GM19043 (cell line): ENCODE measurements around the gene FAM3A.
"Not testable (repeated sequence)": the region's sequence is repeated elsewhere in the genome, so short reads cannot be mapped to it uniquely, and the experiment has no call there.

Experiments
- ATAC-seq: cut with Tn5 transposase; IDR thresholded peaks from one replicate; pipeline ENCODE4 v1.9.1; 2021; ENCODE audit warnings: low read depth; ENCODE audit not compliant: unreplicated experiment

FAM3A gene

DNA sequence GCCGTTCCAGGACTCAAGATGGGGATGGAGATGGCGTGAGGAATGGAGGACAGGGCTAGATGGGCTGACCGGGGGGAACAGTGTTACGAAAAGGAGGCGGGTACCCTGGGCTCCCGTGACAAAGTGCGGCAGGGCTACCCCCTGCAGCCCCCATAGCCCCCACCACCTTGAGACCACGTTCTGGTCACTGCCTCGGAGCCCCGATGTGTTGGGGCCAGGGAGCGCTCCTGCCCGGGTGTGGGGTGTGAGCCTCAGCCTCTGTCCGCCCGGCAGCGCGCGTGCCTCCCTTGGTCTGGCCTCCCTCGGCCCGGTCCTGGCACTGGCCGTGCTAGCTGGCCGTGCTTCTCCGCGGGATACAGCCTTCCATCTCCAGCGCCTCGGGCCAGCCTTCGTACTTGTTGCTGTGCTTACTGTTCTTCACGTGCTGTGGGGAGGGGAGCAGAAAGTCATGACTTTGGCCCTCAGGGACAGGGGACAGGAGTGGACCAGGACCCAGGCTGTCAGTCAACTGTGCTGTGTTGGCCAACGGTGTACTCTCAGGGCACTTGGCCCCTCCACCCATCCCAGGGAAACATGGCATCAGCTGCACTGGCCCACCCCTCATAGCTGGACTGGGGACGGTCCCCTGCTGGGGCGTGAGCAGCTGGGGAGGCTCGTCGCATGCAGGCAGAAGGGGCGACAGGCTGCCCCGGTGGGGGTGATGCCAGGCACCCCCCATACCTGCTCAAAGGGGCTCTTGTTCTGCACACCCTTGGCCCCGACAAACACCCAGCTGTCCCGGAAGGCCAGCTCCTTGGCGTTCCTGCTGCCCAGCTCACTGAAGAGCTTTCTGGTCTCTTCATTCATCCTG, 9.3 kb downstream of the FAM3A start:
- ATAC-seq: no peak

GRCh38 chrX:154505734-154506133, 10.3 kb downstream of the FAM3A start:
- ATAC-seq: no peak

- ATAC-seq: no peak
Measured at GRCh38 chrX:154502989-154503388, 13.0 kb downstream of the FAM3A start.

GRCh38 chrX:154502098-154502497, 13.9 kb downstream of the FAM3A start:
- no peak for ATAC-seq

GRCh38 chrX:154501423-154501822, 14.6 kb downstream of the FAM3A start:
- not testable (repeated sequence) for ATAC-seq

DNA sequence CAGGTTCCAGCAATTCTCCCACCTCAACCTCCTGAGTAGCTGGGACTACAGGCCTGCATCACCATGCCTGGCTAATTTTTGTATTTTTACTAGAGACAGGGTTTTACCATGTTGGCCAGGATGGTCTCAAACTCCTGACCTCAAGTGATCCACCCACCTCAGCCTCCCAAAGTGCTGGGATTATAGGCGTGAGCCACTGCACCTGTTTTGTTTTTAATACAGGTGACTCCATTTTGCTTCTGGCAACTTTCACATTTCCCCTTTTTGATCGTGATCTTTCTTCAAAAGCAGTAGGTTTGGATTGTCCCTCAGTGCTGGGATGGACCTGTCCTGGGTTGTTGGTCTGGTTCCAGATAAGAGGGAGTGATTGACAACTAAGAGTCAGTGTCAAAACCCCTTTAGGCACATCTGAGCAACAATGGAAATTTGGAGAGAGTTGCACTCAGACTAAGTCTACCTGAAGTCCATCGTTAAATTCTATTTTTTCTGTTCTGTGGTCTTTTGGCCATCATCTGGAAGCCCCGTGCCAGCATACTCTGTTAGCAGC, 19.4 kb downstream of the FAM3A start:
- not testable (repeated sequence) for ATAC-seq

- no peak for ATAC-seq
Measured at GRCh38 chrX:154495472-154495922, 20.5 kb downstream of the FAM3A start.

- ATAC-seq: no peak
Measured at GRCh38 chrX:154494715-154495114, 21.3 kb downstream of the FAM3A start.

DNA sequence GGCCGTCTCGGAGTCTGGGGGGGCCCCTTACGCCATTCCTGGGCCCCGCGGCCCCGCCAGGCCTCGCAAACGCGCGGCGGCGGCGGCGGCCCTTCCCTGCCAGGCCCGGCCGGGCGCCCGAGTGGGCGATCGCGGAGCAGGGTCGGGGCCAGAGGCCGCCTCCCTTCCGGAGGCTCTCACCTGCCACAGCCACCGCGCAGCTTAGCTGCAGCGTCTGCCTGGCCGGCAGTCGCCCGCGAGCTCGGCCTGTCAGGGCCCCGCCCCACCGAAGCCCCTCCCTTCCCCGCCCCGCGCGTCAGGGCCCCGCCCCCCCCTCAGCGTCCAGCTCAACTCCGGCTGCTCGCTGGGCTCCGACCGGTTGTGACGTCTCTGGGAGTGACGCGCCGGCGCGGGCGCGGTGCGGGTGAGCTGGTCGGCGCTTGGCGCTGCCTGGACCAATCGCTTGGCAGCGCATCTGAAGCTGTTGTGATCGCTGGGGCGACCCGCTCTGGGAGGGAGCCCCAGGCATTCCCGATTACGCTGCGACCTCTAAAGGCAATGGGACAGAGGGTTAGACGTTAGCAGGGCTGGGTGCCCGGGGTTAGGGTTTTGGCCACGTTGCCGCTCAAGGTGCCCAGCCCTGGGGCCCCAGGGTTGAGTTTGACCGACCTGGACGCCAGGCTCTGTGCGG, 25.5 kb downstream of the FAM3A start, which contains the start of gene SLC10A3:
Gene SLC10A3, minus strand, starts transcription at position 216 of the 670 bp plus-strand sequence. CDS start 1,689 bp downstream, outside the sequence.
- peak; percentile 77 for ATAC-seq

DNA sequence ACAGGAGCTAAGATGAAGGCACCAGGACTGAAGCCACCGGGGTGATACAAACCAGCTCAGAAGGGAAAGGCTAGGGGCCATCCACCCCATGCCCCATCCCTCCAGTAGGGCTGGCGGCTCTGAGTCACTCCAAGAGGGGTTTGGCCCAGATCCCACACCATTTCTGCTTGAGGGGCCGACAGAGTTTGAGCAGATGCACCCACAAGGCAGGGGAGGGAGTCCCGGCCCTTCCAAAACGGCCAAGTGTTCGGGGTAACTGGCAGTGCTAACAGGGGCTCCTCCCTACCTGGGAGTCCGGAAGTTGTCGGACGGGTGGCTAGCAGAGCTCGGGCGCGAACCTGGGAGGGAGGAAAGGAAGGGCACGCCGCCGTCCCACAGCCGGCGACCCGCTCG, 26.0 kb downstream of the FAM3A start:
- ATAC-seq: peak; percentile 19

DNA sequence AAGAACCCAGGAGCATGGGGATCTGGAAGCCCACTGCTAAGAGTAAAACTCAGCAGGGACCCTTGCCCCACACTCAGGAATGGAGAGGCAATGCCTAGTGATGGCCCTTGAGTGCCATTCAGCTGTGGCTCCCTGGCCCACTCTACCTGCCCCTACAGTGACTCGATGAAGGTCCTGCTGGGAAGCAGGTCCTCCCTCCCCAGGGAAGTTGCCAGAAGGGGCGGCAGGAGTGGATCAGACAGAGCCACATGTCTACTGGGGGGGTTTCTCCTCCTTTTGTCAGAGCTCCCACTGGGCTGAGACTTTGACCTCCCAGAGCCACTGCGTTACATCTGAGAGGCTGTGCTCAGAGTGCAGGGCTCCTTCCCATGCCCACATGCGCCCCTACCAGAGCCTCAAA, 26.9 kb downstream of the FAM3A start:
- no peak for ATAC-seq

DNA sequence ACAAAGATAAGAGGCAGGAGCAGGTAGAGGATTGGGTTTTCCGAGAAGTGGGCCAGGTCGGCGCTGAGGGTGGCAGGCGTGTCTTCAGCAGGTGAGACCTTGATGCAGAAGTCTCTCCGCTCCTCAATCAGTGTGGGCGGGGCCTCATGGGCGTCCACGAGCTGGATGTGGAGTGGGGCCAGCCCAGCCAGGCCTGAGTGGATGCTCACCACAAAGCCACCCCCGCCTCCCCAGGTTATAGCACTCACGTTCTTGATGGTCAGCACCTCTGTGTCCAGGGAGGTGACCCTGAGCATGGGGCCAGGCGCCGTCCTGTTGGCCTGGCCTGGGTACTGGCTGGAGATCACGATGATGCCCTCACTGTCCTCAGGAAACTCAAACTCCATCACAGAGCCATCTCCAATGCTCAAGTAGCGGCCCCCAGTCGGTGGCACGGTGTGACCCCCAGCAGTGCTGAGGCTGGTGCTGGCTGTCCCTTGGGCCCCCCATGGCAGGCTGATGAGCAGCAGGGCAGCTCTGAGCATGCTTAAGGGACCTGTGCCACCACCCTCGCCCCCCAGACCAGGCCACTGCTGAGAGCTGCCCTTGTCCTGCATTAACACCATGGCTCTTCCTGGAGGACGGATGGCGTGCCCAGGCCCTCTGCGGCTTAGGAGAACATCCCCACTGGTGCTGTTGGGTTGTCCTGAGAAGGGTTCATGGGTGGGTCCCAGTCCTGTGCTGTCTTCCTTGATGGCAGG, 27.5 kb downstream of the FAM3A start:
- ATAC-seq: no peak

- no peak for ATAC-seq
Measured at GRCh38 chrX:154487518-154488290, 28.3 kb downstream of the FAM3A start.

DNA sequence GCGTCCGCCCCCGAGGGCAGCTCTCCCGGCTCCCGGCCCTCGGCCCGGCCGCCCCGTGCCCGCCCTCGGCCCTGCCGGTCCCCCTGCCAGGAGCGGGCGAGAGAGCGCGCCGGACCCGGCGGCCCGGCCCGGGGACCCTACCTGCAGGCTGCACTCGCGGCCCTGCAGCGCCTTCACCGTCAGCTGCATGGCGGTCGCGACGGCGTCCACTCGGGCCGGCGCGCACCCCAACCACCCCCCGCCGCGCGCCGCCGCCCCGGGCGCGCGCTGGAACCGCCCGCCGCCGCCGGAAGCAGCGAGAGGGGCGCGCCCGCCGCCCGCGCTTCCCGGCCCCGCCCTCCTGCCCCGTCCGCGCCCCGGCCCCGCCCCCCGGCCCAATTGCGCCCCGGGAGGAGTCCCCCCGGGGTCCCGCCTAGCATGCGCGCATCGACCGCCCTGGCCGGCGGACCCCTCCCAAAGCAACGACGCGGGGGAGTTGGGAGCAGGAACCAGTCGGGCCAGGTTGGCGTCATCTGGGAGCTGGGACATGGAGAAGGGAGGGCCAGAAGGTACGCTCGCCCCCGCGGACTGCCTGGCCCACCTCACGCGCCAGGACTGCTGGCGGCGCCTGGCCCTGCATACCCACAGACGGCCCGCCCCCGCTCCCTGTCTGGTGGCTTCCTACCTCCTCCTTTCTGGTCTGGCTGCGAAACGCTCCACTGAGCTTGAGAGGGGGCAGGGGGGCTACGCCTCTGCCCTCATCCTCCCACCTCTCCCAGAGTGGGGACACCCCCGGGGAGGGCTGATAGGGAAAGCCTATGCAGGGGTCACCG, 29.4 kb downstream of the FAM3A start, which contains the start of gene UBL4A:
Gene UBL4A, minus strand, starts transcription at position 220 of the 812 bp plus-strand sequence. Its CDS starts 31 bp downstream, at position 189.
- ATAC-seq: no peak

GRCh38 chrX:154486052-154486395, 30.0 kb downstream of the FAM3A start:
- ATAC-seq: no peak

GRCh38 chrX:154485150-154486051, 30.6 kb downstream of the FAM3A start:
- no peak for ATAC-seq

- ATAC-seq: no peak
Measured at GRCh38 chrX:154484255-154485149, 31.5 kb downstream of the FAM3A start.
